Epithelial cell of umbilical artery (primary cell): ENCODE data around the gene B9D1. TPM values are rescaled to one million over a fixed set of nuclear protein-coding genes. Genes with fewer than 3 reads are reported as not detected.

Experiments used
- total RNA-seq: library from RNA; depleted of rRNA; stranded (reverse); fragments of >200 nt; gene quantifications from 2 replicates; pipeline ENCODE4 v1.2.3, GENCODE V29; 2014

Gene B9D1
- 24.5 and 32.5 TPM in 2 replicates for total RNA-seq

GRCh38 chr17:19362277-19363113, at the start of gene B9D1:
Gene B9D1 (minus strand): TSS chr17:19362723. CDS start chr17:19362569, 154 bp downstream.

GRCh38 chr17:19410875-19411620, 48.5 kb upstream of the B9D1 start, which contains the start of gene RNF112:
Gene RNF112 (plus strand): TSS chr17:19411232. CDS start chr17:19411409, 177 bp downstream.

GRCh38 chr17:19386974-19387920, 24.7 kb upstream of the B9D1 start, which contains the start of gene MFAP4:
Gene MFAP4 (minus strand): TSS chr17:19387190. CDS start chr17:19387155, 35 bp downstream.

GRCh38 chr17:19378416-19379360, 16.2 kb upstream of the B9D1 start, which contains the start of gene MAPK7:
Gene MAPK7 (plus strand): TSS chr17:19378498. CDS start chr17:19378901, 403 bp downstream.

Other genes starting within 250 kb of the B9D1 start
- 7.0 and 8.4 TPM in 2 replicates for gene GRAPL, start 235.1 kb downstream of the B9D1 start, total RNA-seq
- gene EPN2, start 125.4 kb downstream of the B9D1 start, total RNA-seq: 23.7 and 31.0 TPM in 2 replicates
- gene MAPK7, start 15.8 kb upstream of the B9D1 start, total RNA-seq: 10.1 and 13.8 TPM in 2 replicates
- under 0.01 and 0.30 TPM in 2 replicates for gene MFAP4, start 24.5 kb upstream of the B9D1 start, total RNA-seq
- gene RNF112, start 48.5 kb upstream of the B9D1 start, total RNA-seq: not detected in 2 replicates
- gene SLC47A1, start 171.1 kb upstream of the B9D1 start, total RNA-seq: 2.3 and 4.4 TPM in 2 replicates